Coronary artery (tissue), 2 donors: ENCODE results near the gene RGS5.

ENCODE experiments used
- DNase-seq: peaks from one replicate; pipeline ENCODE4 v3.0.0-alpha.2; 2017; ENCODE audit warnings: low spot score
- H3K27ac ChIP-seq, 2 donors: fragments of 200-600 bp; sonication (generic); one replicate each; pipeline ENCODE4 v1.5.1; 2016 to 2019
- H3K4me3 ChIP-seq: fragments of 200-600 bp; sonication (generic); 2 replicates; pipeline ENCODE4 v1.5.1; 2016; ENCODE audit warnings: mild to moderate bottlenecking, moderate library complexity
- TF ChIP-seq, protein P1 (sequence below): fragments of 200-600 bp; sonication (generic); IDR thresholded peaks from one replicate; pipeline ENCODE4 v1.5.1; 2019; ENCODE audit warnings: antibody characterized with exemption

The RGS5 gene

DNA sequence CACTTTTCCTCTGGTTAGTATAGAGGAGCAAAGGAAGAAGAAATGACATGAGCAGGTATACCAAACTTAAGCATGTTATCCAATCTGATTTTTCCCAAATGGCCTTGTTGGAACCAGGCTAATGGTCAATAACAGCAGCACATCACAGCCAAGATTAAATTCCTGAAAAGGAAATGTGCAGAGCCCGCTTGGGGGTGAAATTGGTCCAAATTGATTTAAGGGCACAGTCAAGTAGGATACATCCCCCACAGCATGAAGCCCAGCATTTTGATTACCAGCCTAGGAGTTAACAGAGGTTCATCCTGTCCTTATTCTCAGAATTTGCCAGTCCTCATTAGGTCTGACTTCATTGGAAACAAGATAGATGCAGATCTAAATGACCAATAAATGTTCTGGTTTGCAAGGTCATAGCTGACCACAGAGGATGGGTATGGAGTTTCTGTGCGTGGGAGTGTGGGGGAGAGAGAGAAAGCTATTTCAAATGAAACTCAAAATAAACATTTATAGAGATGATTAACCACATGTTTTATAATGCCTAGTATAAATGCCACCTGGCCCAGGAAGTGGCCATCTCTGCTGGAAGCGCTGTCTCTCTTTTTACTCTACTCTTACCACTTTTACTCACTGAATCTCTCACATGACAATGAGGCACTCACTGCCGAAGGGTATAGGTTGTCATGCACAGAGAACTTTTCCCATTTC, 38.7 kb downstream of the RGS5 start:
- Histone ChIP-seq H3K4me3 (no peak overlapping the region), H3K27ac (peak overlapping the region in 1 of 2 donors; percentile 53)
- TF ChIP-seq, protein P1, sequence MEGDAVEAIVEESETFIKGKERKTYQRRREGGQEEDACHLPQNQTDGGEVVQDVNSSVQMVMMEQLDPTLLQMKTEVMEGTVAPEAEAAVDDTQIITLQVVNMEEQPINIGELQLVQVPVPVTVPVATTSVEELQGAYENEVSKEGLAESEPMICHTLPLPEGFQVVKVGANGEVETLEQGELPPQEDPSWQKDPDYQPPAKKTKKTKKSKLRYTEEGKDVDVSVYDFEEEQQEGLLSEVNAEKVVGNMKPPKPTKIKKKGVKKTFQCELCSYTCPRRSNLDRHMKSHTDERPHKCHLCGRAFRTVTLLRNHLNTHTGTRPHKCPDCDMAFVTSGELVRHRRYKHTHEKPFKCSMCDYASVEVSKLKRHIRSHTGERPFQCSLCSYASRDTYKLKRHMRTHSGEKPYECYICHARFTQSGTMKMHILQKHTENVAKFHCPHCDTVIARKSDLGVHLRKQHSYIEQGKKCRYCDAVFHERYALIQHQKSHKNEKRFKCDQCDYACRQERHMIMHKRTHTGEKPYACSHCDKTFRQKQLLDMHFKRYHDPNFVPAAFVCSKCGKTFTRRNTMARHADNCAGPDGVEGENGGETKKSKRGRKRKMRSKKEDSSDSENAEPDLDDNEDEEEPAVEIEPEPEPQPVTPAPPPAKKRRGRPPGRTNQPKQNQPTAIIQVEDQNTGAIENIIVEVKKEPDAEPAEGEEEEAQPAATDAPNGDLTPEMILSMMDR = no peak
- DNase-seq = no peak

DNA sequence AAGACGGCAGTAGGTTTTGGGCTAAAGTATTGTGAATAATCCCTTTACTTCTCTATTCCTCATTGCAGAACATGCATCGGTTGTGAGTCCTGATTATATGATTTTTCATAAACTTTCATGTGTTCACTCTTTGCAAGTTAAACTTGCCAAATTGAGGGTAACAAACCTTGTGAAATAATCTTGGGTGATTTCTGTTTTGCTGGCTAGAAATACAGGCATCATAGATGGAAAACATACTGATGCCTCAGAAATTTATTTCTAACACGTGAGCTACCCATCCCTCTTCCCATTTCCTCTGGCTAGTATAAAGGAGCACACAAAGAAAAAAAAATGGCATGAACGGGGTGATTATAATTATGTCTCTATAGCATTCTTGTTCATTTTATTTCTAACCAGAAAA, 39.6 kb downstream of the RGS5 start:
- DNase-seq = no peak
- no peak overlapping the region for H3K4me3 ChIP-seq
- H3K27ac ChIP-seq = peak overlapping the region; percentile 14 to 29
- TF ChIP-seq, protein P1 = no peak

DNA sequence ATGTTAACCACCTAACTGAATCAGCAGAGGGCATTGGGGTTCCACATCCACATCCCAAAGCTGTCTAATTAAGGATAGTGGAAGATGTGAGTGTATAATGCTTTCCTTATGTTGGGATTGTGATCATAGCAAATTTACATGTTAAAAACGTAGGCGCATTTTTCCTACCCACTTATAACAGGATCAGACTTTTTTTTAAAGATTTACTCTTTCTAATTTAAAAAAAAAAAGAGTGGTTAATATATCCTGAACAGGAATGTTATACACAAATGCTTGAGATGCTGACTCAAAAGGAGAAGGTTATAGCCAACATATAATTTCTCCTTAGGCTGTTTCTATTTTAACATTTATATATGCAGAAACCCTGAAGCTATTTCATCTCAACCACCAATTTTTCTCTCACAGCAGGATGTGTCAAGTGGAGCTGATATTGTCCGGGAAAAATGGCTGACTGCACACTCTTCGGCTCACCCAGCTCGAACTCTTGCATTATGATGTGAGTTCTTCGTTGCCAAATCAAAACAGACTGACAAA, 40.3 kb downstream of the RGS5 start:
- peak overlapping the region; percentile 14 to 29 for H3K27ac ChIP-seq
- TF ChIP-seq, protein P1 = no peak
- no peak for DNase-seq
- H3K4me3 ChIP-seq = no peak overlapping the region

DNA sequence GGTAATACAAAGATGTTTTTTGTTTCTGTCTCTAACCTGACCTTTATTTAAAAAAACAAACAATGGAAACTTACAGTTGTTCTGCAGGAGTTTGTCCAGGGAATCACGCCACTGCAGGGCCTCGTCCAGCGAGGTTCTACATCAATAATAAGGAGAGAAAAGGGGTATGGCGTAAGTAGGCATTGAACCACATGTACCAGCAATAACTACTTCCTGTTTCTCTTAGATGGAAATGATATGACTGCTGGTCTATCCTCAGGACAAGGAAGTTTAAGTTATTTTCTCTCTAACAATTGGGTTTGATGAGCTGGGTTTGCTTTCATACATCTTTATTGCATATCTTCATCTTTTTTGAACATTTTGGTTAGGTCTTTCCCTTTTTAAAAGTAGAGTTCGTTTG, 40.9 kb downstream of the RGS5 start:
- Histone ChIP-seq H3K27ac (no peak overlapping the region), H3K4me3 (no peak overlapping the region)
- DNase-seq = no peak
- TF ChIP-seq, protein P1 = no peak

DNA sequence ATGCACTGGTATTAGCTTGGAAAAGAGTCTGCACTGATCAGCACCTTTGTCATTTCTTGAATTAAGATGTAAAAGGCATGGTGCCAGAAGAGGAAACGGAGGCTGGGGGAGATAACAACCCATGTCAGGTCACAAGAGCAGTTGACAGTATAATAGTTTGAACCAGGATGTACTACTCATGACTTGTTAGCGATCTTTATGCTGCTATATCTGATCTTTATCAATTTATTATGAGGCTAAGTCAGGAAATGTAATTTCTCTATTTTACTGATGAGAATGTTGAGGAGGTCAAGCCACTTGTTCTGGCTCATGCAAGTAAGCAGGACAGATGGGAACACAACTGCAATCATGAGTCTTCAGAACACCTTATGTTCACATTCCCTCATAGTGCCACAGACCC, 41.4 kb downstream of the RGS5 start:
- DNase-seq = no peak
- H3K27ac ChIP-seq = no peak overlapping the region
- TF ChIP-seq, protein P1 = no peak
- no peak overlapping the region for H3K4me3 ChIP-seq

DNA sequence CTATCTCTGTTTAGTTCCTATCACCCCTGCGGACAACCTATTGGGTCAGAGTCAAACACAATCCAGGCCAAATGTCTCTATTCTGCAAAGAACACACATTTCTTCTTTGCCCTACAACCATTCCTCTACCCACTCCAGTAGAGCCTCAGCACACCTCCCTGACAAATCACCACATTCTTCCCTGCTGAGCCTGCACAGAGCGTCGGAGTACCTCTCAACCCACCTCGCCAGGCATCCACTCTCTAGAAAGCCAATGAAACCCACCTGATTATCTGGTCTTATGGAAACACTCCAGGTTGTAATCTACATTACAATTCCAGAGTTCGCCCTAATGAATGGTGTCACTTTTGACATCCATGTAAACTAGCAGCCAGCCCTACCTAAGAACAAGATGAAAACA, 47.1 kb downstream of the RGS5 start:
- no peak overlapping the region for H3K27ac ChIP-seq
- TF ChIP-seq, protein P1 = no peak
- no peak overlapping the region for H3K4me3 ChIP-seq
- DNase-seq = no peak

DNA sequence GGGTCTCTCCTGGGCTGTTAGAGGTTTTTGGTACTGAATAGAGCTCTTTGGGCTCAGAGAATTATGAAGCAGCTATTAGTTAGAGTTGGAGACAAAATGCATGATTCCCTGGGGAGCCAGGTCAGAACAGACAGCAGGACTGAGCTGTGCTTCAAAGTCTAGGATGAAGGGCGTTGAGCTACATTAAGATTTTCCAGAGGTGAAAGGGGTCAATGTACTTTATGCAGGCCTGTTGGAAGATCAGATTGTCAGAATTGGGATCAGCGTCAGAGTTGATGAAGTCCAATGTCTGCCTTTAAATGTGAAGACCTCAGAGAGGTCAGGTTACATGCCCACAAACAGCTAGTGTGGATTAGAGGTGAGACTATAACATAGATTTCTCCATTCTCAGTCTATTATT, 53.8 kb downstream of the RGS5 start:
- no peak overlapping the region for H3K4me3 ChIP-seq
- H3K27ac ChIP-seq = no peak overlapping the region
- no peak for DNase-seq
- TF ChIP-seq, protein P1 = no peak
